Right ventricle myocardium superior (tissue), 1 donor: ENCODE data around the gene SPATA31D1. TPM values are rescaled to one million over a fixed set of nuclear protein-coding genes. Genes with fewer than 3 reads are reported as not detected.
"Not testable (repeated sequence)": the region's sequence is repeated elsewhere in the genome, so short reads cannot be mapped to it uniquely, and the experiment has no call there.

Experiments
- ATAC-seq: fragments of 200-7000 bp; cut with Tn5 transposase; one replicate; pipeline ENCODE4 v1.9.1; 2020; ENCODE audit warnings: mild to moderate bottlenecking; ENCODE audit not compliant: poor library complexity
- DNase-seq: peaks from one replicate; pipeline ENCODE4 v3.0.0-alpha.2; 2020
- intact Hi-C: fragments of 100-400 bp; cut with DNase I; formaldehyde crosslinking; loops from one replicate; pipeline ENCODE4 v1.11.2; 2022
- long read RNA-seq: library from polyadenylated mRNA; unstranded; transcript quantifications from one replicate; pipeline ENCODE4 v2.0.0, GENCODE V29; 2021
- total RNA-seq: library from RNA; stranded (reverse); fragmentation: NEBNext Ultra II Directional; extraction: Animal tissue kit (Norgen Biotek cat#: 25700); gene quantifications from one replicate; pipeline ENCODE4 v1.2.1, GENCODE V29; 2021
- donor health status: DM: no; HTN: yes; CAD: no; lungs with severe emphysema.

The SPATA31D1 gene
- total RNA-seq = not detected
- long read RNA-seq = 0 reads

GRCh38 chr9:81988472-81988871 lies at the start of gene SPATA31D1:
SPATA31D1 (plus strand) TSS chr9:81988772; CDS start chr9:81988819, 47 bp downstream.
- DNase-seq, ATAC-seq, intact Hi-C loops: not testable (repeated sequence)

- ATAC-seq, DNase-seq, intact Hi-C loops: not testable (repeated sequence)
Observed at GRCh38 chr9:81943393-81943792, 45.2 kb upstream of the SPATA31D1 start, which contains the start of gene SPATA31D3. SPATA31D3 (plus strand) TSS chr9:81943500; CDS start chr9:81943586, 86 bp downstream.

GRCh38 chr9:81948650-81949049 lies 39.9 kb upstream of the SPATA31D1 start:
- DNase-seq, intact Hi-C loops, ATAC-seq: not testable (repeated sequence)

GRCh38 chr9:81953096-81953495 lies 35.5 kb upstream of the SPATA31D1 start:
- intact Hi-C loops = no loop called here
- ATAC-seq (no peak), DNase-seq (no peak)

GRCh38 chr9:81955625-81956024 lies 32.9 kb upstream of the SPATA31D1 start:
- DNase-seq = no peak
- no peak for ATAC-seq
- intact Hi-C loops = no loop called here

GRCh38 chr9:81964218-81965171 lies 24.1 kb upstream of the SPATA31D1 start:
- DNase-seq (no peak), ATAC-seq (no peak)
- intact Hi-C loops = no loop called here

- ATAC-seq (no peak), DNase-seq (no peak)
- intact Hi-C loops = no loop called here
Observed at GRCh38 chr9:81968026-81968425, 20.5 kb upstream of the SPATA31D1 start.

GRCh38 chr9:81969971-81970370 lies 18.6 kb upstream of the SPATA31D1 start:
- intact Hi-C loops = no loop called here
- no peak for DNase-seq
- no peak for ATAC-seq

GRCh38 chr9:81971727-81972126 lies 16.8 kb upstream of the SPATA31D1 start:
- DNase-seq (no peak), ATAC-seq (no peak)
- intact Hi-C loops = no loop called here

- intact Hi-C loops = no loop called here
- DNase-seq = no peak
- ATAC-seq = peak; percentile 51
Observed at GRCh38 chr9:81974764-81975163, 13.8 kb upstream of the SPATA31D1 start.

GRCh38 chr9:81976351-81976750 lies 12.2 kb upstream of the SPATA31D1 start:
- intact Hi-C loops = no loop called here
- no peak for DNase-seq
- ATAC-seq = no peak

GRCh38 chr9:81979196-81979595 lies 9.4 kb upstream of the SPATA31D1 start:
- intact Hi-C loops = no loop called here

GRCh38 chr9:81980568-81980967 lies 8.0 kb upstream of the SPATA31D1 start:
- intact Hi-C loops = no loop called here
- no peak for DNase-seq
- no peak for ATAC-seq

More at GRCh38 chr9:81979196-81979595, 9.4 kb upstream of the SPATA31D1 start:
- DNase-seq = no peak
- no peak for ATAC-seq

GRCh38 chr9:81981883-81982282 lies 6.7 kb upstream of the SPATA31D1 start:
- intact Hi-C loops = no loop called here
- ATAC-seq (no peak), DNase-seq (no peak)

GRCh38 chr9:81984928-81985327 lies 3.6 kb upstream of the SPATA31D1 start:
- no peak for ATAC-seq
- intact Hi-C loops = no loop called here
- DNase-seq = no peak

- DNase-seq (no peak), ATAC-seq (no peak)
- intact Hi-C loops = no loop called here
Observed at GRCh38 chr9:81986051-81986450, 2.5 kb upstream of the SPATA31D1 start.

- intact Hi-C loops = no loop called here
- no peak for ATAC-seq
Observed at GRCh38 chr9:81989700-81990099, 1.1 kb downstream of the SPATA31D1 start.

GRCh38 chr9:81993656-81994055 lies 5.1 kb downstream of the SPATA31D1 start:
- ATAC-seq = no peak
- no peak for DNase-seq
- intact Hi-C loops = no loop called here

More at GRCh38 chr9:81989700-81990099, 1.1 kb downstream of the SPATA31D1 start:
- DNase-seq = no peak

GRCh38 chr9:81999806-82000205 lies 11.2 kb downstream of the SPATA31D1 start:
- ATAC-seq (no peak), DNase-seq (no peak)
- intact Hi-C loops = no loop called here

GRCh38 chr9:82010711-82011110 lies 22.1 kb downstream of the SPATA31D1 start:
- DNase-seq (no peak), ATAC-seq (no peak)
- intact Hi-C loops = no loop called here
